Jurkat, Clone E6-1 (cell line): ENCODE measurements around the gene CP.
"Not testable (repeated sequence)": the region's sequence is repeated elsewhere in the genome, so short reads cannot be mapped to it uniquely, and the experiment has no call there.

Experiments used
- DNase-seq: peaks from one replicate; pipeline ENCODE4 v3.0.0-alpha.2; 2011; ENCODE audit warnings: low read depth, low spot score
- H3K4me3 ChIP-seq: 2 replicates; pipeline ENCODE4 v1.5.1; 2011; ENCODE audit warnings: mild to moderate bottlenecking, low read length, control low read depth, moderate library complexity

Gene CP

GRCh38 chr3:149233323-149233722 is 11.7 kb upstream of the CP start:
- H3K4me3 ChIP-seq = no peak overlapping the region
- DNase-seq = no peak

GRCh38 chr3:149231871-149232270 is 10.2 kb upstream of the CP start:
- DNase-seq = no peak
- no peak overlapping the region for H3K4me3 ChIP-seq

GRCh38 chr3:149227591-149228268 is 6.1 kb upstream of the CP start:
- no peak for DNase-seq

GRCh38 chr3:149226776-149227175 is 5.1 kb upstream of the CP start:
- H3K4me3 ChIP-seq = no peak overlapping the region
- DNase-seq = no peak

More at GRCh38 chr3:149227591-149228268, 6.1 kb upstream of the CP start:
- H3K4me3 ChIP-seq = no peak overlapping the region

GRCh38 chr3:149224736-149225594 is 3.3 kb upstream of the CP start:
- no peak for DNase-seq
- H3K4me3 ChIP-seq = no peak overlapping the region

- no peak for DNase-seq
- no peak overlapping the region for H3K4me3 ChIP-seq
Measured at GRCh38 chr3:149223461-149223820, 1.8 kb upstream of the CP start.

- H3K4me3 ChIP-seq, DNase-seq: not testable (repeated sequence)
Measured at GRCh38 chr3:149219380-149220121, 2.1 kb downstream of the CP start.

GRCh38 chr3:149217347-149217746 is 4.3 kb downstream of the CP start:
- H3K4me3 ChIP-seq = no peak overlapping the region
- no peak for DNase-seq

- no peak overlapping the region for H3K4me3 ChIP-seq
- DNase-seq = no peak
Measured at GRCh38 chr3:149216193-149216869, 5.3 kb downstream of the CP start.

GRCh38 chr3:149215515-149215914 is 6.1 kb downstream of the CP start:
- no peak for DNase-seq
- H3K4me3 ChIP-seq = no peak overlapping the region

- DNase-seq = no peak
Measured at GRCh38 chr3:149214702-149215101, 6.9 kb downstream of the CP start.

GRCh38 chr3:149212386-149212785 is 9.2 kb downstream of the CP start:
- no peak for DNase-seq
- H3K4me3 ChIP-seq = no peak overlapping the region

More at GRCh38 chr3:149214702-149215101, 6.9 kb downstream of the CP start:
- no peak overlapping the region for H3K4me3 ChIP-seq

GRCh38 chr3:149209431-149209830 is 12.2 kb downstream of the CP start:
- DNase-seq = no peak
- no peak overlapping the region for H3K4me3 ChIP-seq

- DNase-seq = no peak
- no peak overlapping the region for H3K4me3 ChIP-seq
Measured at GRCh38 chr3:149207475-149207874, 14.2 kb downstream of the CP start.

- no peak overlapping the region for H3K4me3 ChIP-seq
- no peak for DNase-seq
Measured at GRCh38 chr3:149204390-149204991, 17.1 kb downstream of the CP start.

GRCh38 chr3:149203758-149204157 is 17.9 kb downstream of the CP start:
- no peak overlapping the region for H3K4me3 ChIP-seq
- DNase-seq = no peak

GRCh38 chr3:149199474-149199873 is 22.2 kb downstream of the CP start:
- no peak for DNase-seq
- no peak overlapping the region for H3K4me3 ChIP-seq

- H3K4me3 ChIP-seq = no peak overlapping the region
- DNase-seq = no peak
Measured at GRCh38 chr3:149198611-149199010, 23.0 kb downstream of the CP start.

GRCh38 chr3:149197669-149198068 is 24.0 kb downstream of the CP start:
- no peak overlapping the region for H3K4me3 ChIP-seq
- DNase-seq = no peak
